ENCODE results near the gene ZNF628. TPM values are rescaled to one million over a fixed set of nuclear protein-coding genes. Genes with fewer than 3 reads are reported as not detected.
A peak's percentile ranks its signal among the peaks of the same experiment; 100 is the strongest.

The ZNF628 gene
- total RNA-seq, 3 donors from 2014 or later: 6.8 to 11.1 (median 7.9) TPM

DNA sequence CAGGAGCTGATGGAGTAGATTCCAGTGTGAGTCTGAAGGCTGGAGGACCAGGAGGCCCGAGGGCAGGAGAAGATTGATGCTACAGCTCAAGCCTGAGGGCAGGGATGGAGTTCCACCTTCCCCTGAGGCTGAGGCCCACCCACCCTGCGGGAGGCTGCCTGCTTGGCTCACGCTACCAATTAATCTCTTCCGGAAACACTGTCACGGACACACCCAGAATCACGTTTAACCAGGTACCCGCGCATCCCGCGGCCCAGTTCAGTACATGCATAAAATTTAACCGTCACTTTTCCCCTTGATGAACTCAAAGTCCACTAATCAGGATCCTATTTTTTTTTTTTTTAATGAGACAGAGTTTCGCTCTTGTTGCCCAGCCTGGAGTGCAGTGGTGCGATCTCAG is 5.2 kb upstream of the ZNF628 start:
- ATAC-seq: no peak

GRCh38 chr19:55472463-55472862 is 4.0 kb upstream of the ZNF628 start:
- Histone ChIP-seq H3K4me3 (no peak overlapping the region), H3K4me1 (ENCODE audit: low read depth) (peaks cover 12% of the 10 kb centered on the region), H3K9me3 (no peaks in the 10 kb centered on the region), H3K36me3 (ENCODE audit: low read depth) (no peaks in the 10 kb centered on the region)
- no peak for DNase-seq
- TF ChIP-seq, protein P1, sequence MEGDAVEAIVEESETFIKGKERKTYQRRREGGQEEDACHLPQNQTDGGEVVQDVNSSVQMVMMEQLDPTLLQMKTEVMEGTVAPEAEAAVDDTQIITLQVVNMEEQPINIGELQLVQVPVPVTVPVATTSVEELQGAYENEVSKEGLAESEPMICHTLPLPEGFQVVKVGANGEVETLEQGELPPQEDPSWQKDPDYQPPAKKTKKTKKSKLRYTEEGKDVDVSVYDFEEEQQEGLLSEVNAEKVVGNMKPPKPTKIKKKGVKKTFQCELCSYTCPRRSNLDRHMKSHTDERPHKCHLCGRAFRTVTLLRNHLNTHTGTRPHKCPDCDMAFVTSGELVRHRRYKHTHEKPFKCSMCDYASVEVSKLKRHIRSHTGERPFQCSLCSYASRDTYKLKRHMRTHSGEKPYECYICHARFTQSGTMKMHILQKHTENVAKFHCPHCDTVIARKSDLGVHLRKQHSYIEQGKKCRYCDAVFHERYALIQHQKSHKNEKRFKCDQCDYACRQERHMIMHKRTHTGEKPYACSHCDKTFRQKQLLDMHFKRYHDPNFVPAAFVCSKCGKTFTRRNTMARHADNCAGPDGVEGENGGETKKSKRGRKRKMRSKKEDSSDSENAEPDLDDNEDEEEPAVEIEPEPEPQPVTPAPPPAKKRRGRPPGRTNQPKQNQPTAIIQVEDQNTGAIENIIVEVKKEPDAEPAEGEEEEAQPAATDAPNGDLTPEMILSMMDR (IDR thresholded peaks at IDR 0.05): no peak
- intact Hi-C loops (cut with DNase I, micrococcal nuclease): no loop called here
- ATAC-seq: peak; percentile 10

More for the DNA sequence above, 5.2 kb upstream of the ZNF628 start:
- no peak overlapping the region for H3K4me3 ChIP-seq
- H3K4me1 ChIP-seq (ENCODE audit: low read depth): peaks cover 11% of the 10 kb centered on the region
- no peaks in the 10 kb centered on the region for H3K36me3 ChIP-seq (ENCODE audit: low read depth)
- intact Hi-C loops (cut with DNase I, micrococcal nuclease): no loop called here
- TF ChIP-seq, protein P1 (IDR thresholded peaks at IDR 0.05): no peak
- DNase-seq: no peak
- H3K9me3 ChIP-seq: no peaks in the 10 kb centered on the region

- intact Hi-C loops (cut with DNase I, micrococcal nuclease): no loop called here
- Histone ChIP-seq H3K4me3 (no peak overlapping the region), H3K36me3 (ENCODE audit: low read depth) (no peaks in the 10 kb centered on the region), H3K4me1 (ENCODE audit: low read depth) (peaks cover 12% of the 10 kb centered on the region), H3K9me3 (no peaks in the 10 kb centered on the region)
- TF ChIP-seq, protein P1 (IDR thresholded peaks at IDR 0.05): no peak
- ATAC-seq (no peak), DNase-seq (no peak)
These were observed 3.0 kb upstream of the ZNF628 start for GRCh38 chr19:55473225-55474012.

DNA sequence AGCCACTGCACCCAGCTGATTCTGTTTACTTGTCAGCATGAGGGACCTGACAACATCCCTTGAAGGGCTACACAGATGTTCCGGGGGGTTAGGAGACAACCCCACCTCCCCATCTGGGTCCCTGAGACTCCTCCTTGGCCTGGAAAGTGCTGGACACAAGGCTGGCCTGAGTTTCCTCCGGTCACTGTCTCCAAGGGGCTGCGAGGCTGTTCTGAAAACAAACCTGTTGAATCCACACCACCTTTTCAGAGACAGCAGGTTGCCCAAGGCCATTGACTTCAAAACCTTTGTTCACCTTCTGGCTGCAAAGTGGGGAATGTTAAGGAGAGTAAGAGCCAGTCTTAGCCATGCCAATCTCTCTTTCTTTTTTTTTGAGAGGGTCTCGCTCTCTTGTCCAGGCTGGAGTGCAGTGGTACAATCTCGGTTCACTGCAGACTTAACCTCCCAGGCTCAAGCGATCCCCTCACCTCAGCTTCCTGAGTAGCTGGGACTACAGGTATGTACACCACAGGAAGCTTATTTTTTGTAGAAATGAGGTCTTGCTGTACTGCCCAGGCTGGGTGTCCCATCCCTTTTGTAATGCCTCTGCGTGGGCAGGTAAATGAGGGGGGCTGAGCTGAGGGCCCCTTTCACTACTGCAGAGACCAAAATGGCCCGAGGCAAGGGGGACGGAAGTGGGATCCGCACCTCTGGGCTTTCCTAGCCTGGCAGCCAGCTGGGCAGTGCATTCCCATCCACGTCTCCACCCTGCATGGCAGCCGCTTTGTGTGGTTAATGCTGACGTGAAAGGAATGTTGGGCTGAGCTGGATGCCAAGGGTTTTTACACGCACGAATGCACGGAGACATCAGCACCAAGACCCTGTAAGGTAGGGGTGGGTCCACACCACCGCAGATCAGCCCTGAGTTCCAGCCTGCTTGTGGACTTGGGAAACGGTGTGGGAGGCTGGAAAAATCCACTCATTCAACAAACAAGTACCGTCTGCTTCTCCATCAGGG is 1.9 kb upstream of the ZNF628 start:
- intact Hi-C loops (cut with DNase I, micrococcal nuclease): no loop called here
- no peaks in the 10 kb centered on the region for H3K36me3 ChIP-seq (ENCODE audit: low read depth)
- H3K4me1 ChIP-seq (ENCODE audit: low read depth): peaks cover 12% of the 10 kb centered on the region
- DNase-seq (peak in 2 of 3 donors; percentile 23 to 58), ATAC-seq (no peak)
- no peak overlapping the region for H3K4me3 ChIP-seq
- TF ChIP-seq, protein P1 (IDR thresholded peaks at IDR 0.05): no peak
- H3K9me3 ChIP-seq: no peaks in the 10 kb centered on the region

DNA sequence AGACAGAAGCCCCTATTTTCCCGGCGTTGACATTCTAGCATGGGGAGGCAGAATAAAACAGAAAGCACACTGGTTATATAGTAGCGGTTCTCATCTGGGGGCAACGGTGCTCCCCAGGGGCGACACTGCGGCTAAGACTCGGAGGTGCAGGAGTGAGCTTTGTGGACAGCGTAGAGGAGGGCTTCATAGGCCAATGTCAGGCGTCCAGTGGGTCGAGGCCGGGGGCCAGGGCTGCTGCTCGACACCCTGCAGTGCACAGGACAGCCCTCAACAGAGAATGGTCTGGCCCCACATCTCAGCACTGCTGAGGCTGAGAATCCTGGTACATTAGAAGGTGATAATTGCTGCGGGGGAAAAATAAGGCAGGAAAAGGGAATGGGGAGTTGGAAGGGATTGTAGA is 1.5 kb downstream of the ZNF628 start:
- ATAC-seq: no peak

More for the DNA sequence above, 1.5 kb downstream of the ZNF628 start:
- Histone ChIP-seq H3K4me1 (ENCODE audit: low read depth) (peaks cover 12% of the 10 kb centered on the region), H3K36me3 (ENCODE audit: low read depth) (no peaks in the 10 kb centered on the region), H3K4me3 (no peak overlapping the region), H3K9me3 (no peaks in the 10 kb centered on the region)
- peak in 1 of 3 donors; percentile 55 for DNase-seq
- intact Hi-C loops (cut with DNase I, micrococcal nuclease): no loop called here
- TF ChIP-seq, protein P1 (IDR thresholded peaks at IDR 0.05): no peak
